Activated CD4-positive, alpha-beta memory T cell treated with anti-CD3 and anti-CD28 coated beads, Interleukin-2, amount 10 ng/mL, durations not matched to agents 7 days and 5 days (primary cell): ENCODE measurements around the gene TBXAS1. TPM values are rescaled to one million over a fixed set of nuclear protein-coding genes. Genes with fewer than 3 reads are reported as not detected.

Experiments used
- CTCF ChIA-PET: fragments of 350-600 bp; sonication (Branson Sonifier 250); formaldehyde crosslinking; loops from one replicate; lab custom pipeline; 2021; ENCODE audit warnings: antibody characterized with exemption, inconsistent platforms; lab: Charles Lee
- POLR2A ChIA-PET: fragments of 350-600 bp; sonication (Branson Sonifier 250); formaldehyde crosslinking; loops from one replicate; lab custom pipeline; 2021; ENCODE audit warnings: antibody characterized with exemption; lab: Charles Lee
- DNase-seq: peaks from one replicate; pipeline ENCODE4 v3.0.0-alpha.2; 2020
- H3K27ac Mint-ChIP-seq: one replicate; pipeline ENCODE4 v1.8.0; 2021; ENCODE audit warnings: mild to moderate bottlenecking, mixed read lengths
- H3K27me3 Mint-ChIP-seq: one replicate; pipeline ENCODE4 v1.8.0; 2021; ENCODE audit warnings: mixed read lengths
- H3K36me3 Mint-ChIP-seq: one replicate; pipeline ENCODE4 v1.8.0; 2021; ENCODE audit warnings: low read depth, mixed read lengths
- H3K4me1 Mint-ChIP-seq: one replicate; pipeline ENCODE4 v1.8.0; 2021; ENCODE audit warnings: mixed read lengths
- H3K4me3 Mint-ChIP-seq: one replicate; pipeline ENCODE4 v1.8.0; 2021; ENCODE audit warnings: mild to moderate bottlenecking, mixed read lengths
- H3K9me3 Mint-ChIP-seq: one replicate; pipeline ENCODE4 v1.8.0; 2021; ENCODE audit warnings: mixed read lengths
- total RNA-seq, 2 experiments: library from RNA; stranded (reverse); gene quantifications; one replicate each; pipeline ENCODE4 v1.2.3, GENCODE V29; 2021

TBXAS1 gene
- total RNA-seq, 2 experiments from 2014 or later, result 27.4 to 28.7 TPM

- ChIA-PET CTCF (no interaction called here), POLR2A (no interaction called here)
- Mint-ChIP-seq H3K9me3 (no peaks in the 10 kb centered on the region), H3K4me3 (no peak overlapping the region), H3K27ac (no peak overlapping the region), H3K36me3 (peaks cover 75% of the 10 kb centered on the region), H3K4me1 (peaks cover 20% of the 10 kb centered on the region), H3K27me3 (no peaks in the 10 kb centered on the region)
- no peak for DNase-seq
Measured at GRCh38 chr7:140031364-140031763, 202.3 kb downstream of the TBXAS1 start.

- no peak for DNase-seq
- Mint-ChIP-seq H3K27ac (no peak overlapping the region), H3K9me3 (no peaks in the 10 kb centered on the region), H3K27me3 (no peaks in the 10 kb centered on the region), H3K4me3 (no peak overlapping the region), H3K4me1 (peaks cover 34% of the 10 kb centered on the region), H3K36me3 (peaks cover 78% of the 10 kb centered on the region)
- ChIA-PET POLR2A (no interaction called here), CTCF (no interaction called here)
Measured at GRCh38 chr7:140033036-140033435, 204.0 kb downstream of the TBXAS1 start.

- Mint-ChIP-seq H3K36me3 (peaks cover 76% of the 10 kb centered on the region), H3K4me3 (no peak overlapping the region), H3K4me1 (peaks cover 30% of the 10 kb centered on the region), H3K9me3 (no peaks in the 10 kb centered on the region), H3K27me3 (no peaks in the 10 kb centered on the region), H3K27ac (no peak overlapping the region)
- CTCF ChIA-PET, result interaction anchor here (0.6 kb wide), 1 partner anchor 201 kb away, joined by 3 read pairs; no protein-coding TSS in a partner anchor
- POLR2A ChIA-PET, result no interaction called here
- DNase-seq, result no peak
Measured at GRCh38 chr7:140033779-140034363, 204.8 kb downstream of the TBXAS1 start.

GRCh38 chr7:140034421-140034820, 205.4 kb downstream of the TBXAS1 start:
- H3K4me3 Mint-ChIP-seq, result no peak overlapping the region
- POLR2A ChIA-PET, result interaction anchor here (1.6 kb wide), 1 partner anchor 28 kb away, joined by 5 read pairs; the partner anchor contains the start of gene PARP12
- no peak overlapping the region for H3K27ac Mint-ChIP-seq
- no peak for DNase-seq
- peaks cover 36% of the 10 kb centered on the region for H3K4me1 Mint-ChIP-seq
- CTCF ChIA-PET, result interaction anchor here (0.6 kb wide), 1 partner anchor 202 kb away, joined by 3 read pairs; no protein-coding TSS in a partner anchor
- no peaks in the 10 kb centered on the region for H3K27me3 Mint-ChIP-seq
- peaks cover 80% of the 10 kb centered on the region for H3K36me3 Mint-ChIP-seq
- H3K9me3 Mint-ChIP-seq, result no peaks in the 10 kb centered on the region

- ChIA-PET CTCF (no interaction called here), POLR2A (interaction anchor here (1.6 kb wide), 1 partner anchor 27 kb away, joined by 5 read pairs; the partner anchor contains the start of gene PARP12)
- Mint-ChIP-seq H3K27me3 (no peaks in the 10 kb centered on the region), H3K4me1 (peaks cover 48% of the 10 kb centered on the region), H3K27ac (no peak overlapping the region), H3K9me3 (no peaks in the 10 kb centered on the region), H3K4me3 (no peak overlapping the region), H3K36me3 (peaks cover 81% of the 10 kb centered on the region)
- DNase-seq, result no peak
Measured at GRCh38 chr7:140035400-140036223, 206.5 kb downstream of the TBXAS1 start.

- no peak overlapping the region for H3K27ac Mint-ChIP-seq
- H3K4me1 Mint-ChIP-seq, result peaks cover 52% of the 10 kb centered on the region
- H3K36me3 Mint-ChIP-seq, result peaks cover 83% of the 10 kb centered on the region
- H3K4me3 Mint-ChIP-seq, result no peak overlapping the region
- no peak for DNase-seq
- ChIA-PET CTCF (no interaction called here), POLR2A (no interaction called here)
- no peaks in the 10 kb centered on the region for H3K27me3 Mint-ChIP-seq
- H3K9me3 Mint-ChIP-seq, result no peaks in the 10 kb centered on the region
Measured at GRCh38 chr7:140036224-140036962, 207.3 kb downstream of the TBXAS1 start.

GRCh38 chr7:140039066-140039465, 210.0 kb downstream of the TBXAS1 start:
- Mint-ChIP-seq H3K4me3 (no peak overlapping the region), H3K9me3 (no peaks in the 10 kb centered on the region), H3K27ac (no peak overlapping the region), H3K27me3 (no peaks in the 10 kb centered on the region), H3K4me1 (peaks cover 44% of the 10 kb centered on the region), H3K36me3 (peaks cover 80% of the 10 kb centered on the region)
- no peak for DNase-seq
- ChIA-PET CTCF (interaction anchor here (1.9 kb wide), 1 partner anchor 9 kb away, joined by 5 read pairs; no protein-coding TSS in a partner anchor), POLR2A (interaction anchor here (1.5 kb wide), 1 partner anchor 11 kb away, joined by 4 read pairs; no protein-coding TSS in a partner anchor)

- ChIA-PET POLR2A (interaction anchor here (1.0 to 1.5 kb wide), 2 partner anchors 11 to 13 kb away, joined by 3 to 4 read pairs; no protein-coding TSS in a partner anchor), CTCF (interaction anchor here (1.6 kb wide), 1 partner anchor 421 kb away, joined by 3 read pairs; no protein-coding TSS in a partner anchor)
- Mint-ChIP-seq H3K27me3 (no peaks in the 10 kb centered on the region), H3K4me3 (no peak overlapping the region), H3K4me1 (peaks cover 44% of the 10 kb centered on the region), H3K36me3 (peaks cover 82% of the 10 kb centered on the region), H3K9me3 (no peaks in the 10 kb centered on the region), H3K27ac (no peak overlapping the region)
- DNase-seq, result no peak
Measured at GRCh38 chr7:140039896-140040295, 210.8 kb downstream of the TBXAS1 start.

- Mint-ChIP-seq H3K4me3 (no peak overlapping the region), H3K27ac (no peak overlapping the region), H3K9me3 (no peaks in the 10 kb centered on the region), H3K27me3 (no peaks in the 10 kb centered on the region), H3K4me1 (peaks cover 32% of the 10 kb centered on the region), H3K36me3 (peaks cover 84% of the 10 kb centered on the region)
- ChIA-PET CTCF (no interaction called here), POLR2A (interaction anchor here (1.4 kb wide), 1 partner anchor 16 kb away, joined by 3 read pairs; no protein-coding TSS in a partner anchor)
- DNase-seq, result no peak
Measured at GRCh38 chr7:140041659-140042385, 212.8 kb downstream of the TBXAS1 start.

GRCh38 chr7:140042386-140042670, 213.3 kb downstream of the TBXAS1 start:
- Mint-ChIP-seq H3K4me1 (peaks cover 27% of the 10 kb centered on the region), H3K27me3 (no peaks in the 10 kb centered on the region), H3K4me3 (no peak overlapping the region), H3K9me3 (no peaks in the 10 kb centered on the region), H3K36me3 (peaks cover 83% of the 10 kb centered on the region), H3K27ac (no peak overlapping the region)
- DNase-seq, result no peak
- ChIA-PET POLR2A (interaction anchor here (1.4 kb wide), 1 partner anchor 16 kb away, joined by 3 read pairs; no protein-coding TSS in a partner anchor), CTCF (no interaction called here)

GRCh38 chr7:140044251-140044650, 215.2 kb downstream of the TBXAS1 start:
- Mint-ChIP-seq H3K27me3 (no peaks in the 10 kb centered on the region), H3K9me3 (no peaks in the 10 kb centered on the region), H3K36me3 (peaks cover 79% of the 10 kb centered on the region), H3K27ac (no peak overlapping the region), H3K4me1 (peaks cover 18% of the 10 kb centered on the region), H3K4me3 (no peak overlapping the region)
- POLR2A ChIA-PET, result no interaction called here
- CTCF ChIA-PET, result interaction anchor here (0.9 kb wide), 1 partner anchor 255 kb away, joined by 3 read pairs; no protein-coding TSS in a partner anchor
- no peak for DNase-seq

- no peaks in the 10 kb centered on the region for H3K27me3 Mint-ChIP-seq
- POLR2A ChIA-PET, result interaction anchor here (1.1 kb wide), 2 partner anchors 12 to 38 kb away, joined by 3 read pairs; no protein-coding TSS in a partner anchor
- peaks cover 78% of the 10 kb centered on the region for H3K36me3 Mint-ChIP-seq
- H3K4me3 Mint-ChIP-seq, result no peak overlapping the region
- no peak for DNase-seq
- H3K4me1 Mint-ChIP-seq, result peaks cover 7% of the 10 kb centered on the region
- CTCF ChIA-PET, result no interaction called here
- no peak overlapping the region for H3K27ac Mint-ChIP-seq
- no peaks in the 10 kb centered on the region for H3K9me3 Mint-ChIP-seq
Measured at GRCh38 chr7:140045697-140046096, 216.6 kb downstream of the TBXAS1 start.
